ENCODE data around the gene PCIF1. TPM values are rescaled to one million over a fixed set of nuclear protein-coding genes. Genes with fewer than 3 reads are reported as not detected.
A peak's percentile ranks its signal among the peaks of the same experiment; 100 is the strongest.

PCIF1 gene
- total and polyA plus RNA-seq, 2 experiments from 2014 or later: 41.2 to 43.8 TPM

DNA sequence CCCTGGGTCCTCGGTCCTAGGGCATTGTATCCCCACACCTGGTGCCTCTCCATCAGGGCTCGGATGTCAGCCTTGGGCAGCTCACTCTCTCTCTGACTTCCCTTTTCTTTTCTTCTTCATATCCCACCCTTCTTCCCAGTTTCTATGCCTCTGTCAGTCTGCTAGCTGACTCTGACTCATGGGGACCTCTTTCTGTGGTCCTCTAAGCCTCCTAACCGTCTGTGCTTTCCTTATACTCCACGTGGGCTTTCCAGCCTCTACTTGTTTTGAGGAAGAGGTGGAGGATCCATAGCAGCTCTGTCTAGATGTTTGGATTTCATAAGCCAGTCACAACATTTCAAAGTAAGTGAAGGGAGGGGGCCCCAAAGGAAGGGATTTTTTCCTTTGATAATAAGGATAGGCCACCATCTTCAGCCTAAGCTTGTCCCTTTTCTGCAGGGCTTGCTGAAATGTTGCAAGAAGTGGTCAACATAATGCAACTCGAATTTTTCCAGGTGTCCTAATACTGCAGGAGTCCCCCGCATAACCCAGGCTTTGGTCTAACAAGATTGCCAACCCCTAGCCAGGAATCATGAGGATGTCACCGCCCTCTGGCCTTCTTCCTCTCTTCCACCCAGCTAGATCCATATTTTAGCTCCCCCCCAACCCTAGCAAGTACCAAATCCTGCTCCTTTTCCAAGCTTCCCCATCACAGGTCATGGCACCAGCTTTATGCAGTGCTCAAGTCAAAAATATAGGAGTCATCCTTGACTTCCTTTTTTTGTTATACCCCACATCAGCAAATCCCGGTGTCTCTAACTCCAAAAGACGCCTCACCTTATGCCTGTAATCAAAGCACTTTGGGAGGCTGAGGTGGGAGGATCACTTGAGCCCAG is 13.8 kb upstream of the PCIF1 start:
- Histone ChIP-seq H3K9me3 (ENCODE audit: low read depth) (no peaks in the 10 kb centered on the region), H3K36me3 (no peaks in the 10 kb centered on the region), H3K4me3 (no peak overlapping the region), H3K27me3 (no peaks in the 10 kb centered on the region), H3K27ac (no peak overlapping the region), H3K4me1 (ENCODE audit: low read depth) (peaks cover 8% of the 10 kb centered on the region)
- DNase-seq (ENCODE audit: low read depth in 1 of 2, low spot score in 1 of 2): peak in 1 of 2 donors; percentile 29
- no peak for TF ChIP-seq CTCF (IDR thresholded peaks at IDR 0.05; ENCODE audit: low read depth, low read length)

GRCh38 chr20:45921337-45922189 is 12.9 kb upstream of the PCIF1 start:
- TF ChIP-seq CTCF (IDR thresholded peaks at IDR 0.05; ENCODE audit: low read depth, low read length): no peak
- Histone ChIP-seq H3K4me3 (no peak overlapping the region), H3K9me3 (ENCODE audit: low read depth) (no peaks in the 10 kb centered on the region), H3K27ac (no peak overlapping the region), H3K27me3 (no peaks in the 10 kb centered on the region), H3K4me1 (ENCODE audit: low read depth) (peaks cover 8% of the 10 kb centered on the region), H3K36me3 (no peaks in the 10 kb centered on the region)
- no peak for DNase-seq (ENCODE audit: low read depth in 1 of 2, low spot score in 1 of 2)

- Histone ChIP-seq H3K36me3 (no peaks in the 10 kb centered on the region), H3K4me1 (ENCODE audit: low read depth) (peaks cover 8% of the 10 kb centered on the region), H3K4me3 (no peak overlapping the region), H3K27ac (no peak overlapping the region), H3K27me3 (no peaks in the 10 kb centered on the region), H3K9me3 (ENCODE audit: low read depth) (no peaks in the 10 kb centered on the region)
- no peak for TF ChIP-seq CTCF (IDR thresholded peaks at IDR 0.05; ENCODE audit: low read depth, low read length)
- peak in 1 of 2 donors; percentile 80 for DNase-seq (ENCODE audit: low read depth in 1 of 2, low spot score in 1 of 2)
Measured at GRCh38 chr20:45924391-45925261, 9.9 kb upstream of the PCIF1 start.

GRCh38 chr20:45925821-45926506 is 8.5 kb upstream of the PCIF1 start:
- no peak for TF ChIP-seq CTCF (IDR thresholded peaks at IDR 0.05; ENCODE audit: low read depth, low read length)
- Histone ChIP-seq H3K9me3 (ENCODE audit: low read depth) (no peaks in the 10 kb centered on the region), H3K27me3 (no peaks in the 10 kb centered on the region), H3K4me1 (ENCODE audit: low read depth) (peaks cover 8% of the 10 kb centered on the region), H3K4me3 (no peak overlapping the region), H3K27ac (no peak overlapping the region), H3K36me3 (no peaks in the 10 kb centered on the region)
- no peak for DNase-seq (ENCODE audit: low read depth in 1 of 2, low spot score in 1 of 2)

DNA sequence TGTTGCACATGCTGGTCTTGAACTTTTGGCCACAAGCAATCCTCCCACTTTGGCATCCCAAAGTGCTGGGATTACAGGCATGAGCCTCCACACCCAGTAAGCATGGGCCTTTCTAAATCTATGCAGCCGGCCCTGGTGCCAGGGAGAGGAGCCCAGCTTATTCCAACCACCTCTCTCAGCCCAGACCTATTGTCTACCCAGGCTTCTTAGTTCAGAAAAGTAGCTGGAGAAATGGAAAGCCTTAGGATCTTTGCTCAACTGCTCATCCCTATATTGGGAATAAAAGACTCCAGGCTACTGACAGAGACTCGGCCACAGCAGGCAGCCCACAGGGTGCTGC is 7.8 kb upstream of the PCIF1 start:
- no peak overlapping the region for H3K27ac ChIP-seq

More for the DNA sequence above, 7.8 kb upstream of the PCIF1 start:
- peaks cover 8% of the 10 kb centered on the region for H3K4me1 ChIP-seq (ENCODE audit: low read depth)
- no peak for DNase-seq (ENCODE audit: low read depth in 1 of 2, low spot score in 1 of 2)
- H3K36me3 ChIP-seq: no peaks in the 10 kb centered on the region
- H3K4me3 ChIP-seq: no peak overlapping the region
- H3K27me3 ChIP-seq: no peaks in the 10 kb centered on the region
- H3K9me3 ChIP-seq (ENCODE audit: low read depth): no peaks in the 10 kb centered on the region
- TF ChIP-seq CTCF (IDR thresholded peaks at IDR 0.05; ENCODE audit: low read depth, low read length): no peak

Data from cardiac muscle cell (in vitro differentiated cells and primary cell).